ENCODE results near the gene ITGAL. TPM values are rescaled to one million over a fixed set of nuclear protein-coding genes. Genes with fewer than 3 reads are reported as not detected.
A peak's percentile ranks its signal among the peaks of the same experiment; 100 is the strongest.

ITGAL gene
- total and polyA plus RNA-seq, 2 of the 8 experiments (the other 6 are each of a cell fraction or from before 2014, with no cell fraction given), result not detected

DNA sequence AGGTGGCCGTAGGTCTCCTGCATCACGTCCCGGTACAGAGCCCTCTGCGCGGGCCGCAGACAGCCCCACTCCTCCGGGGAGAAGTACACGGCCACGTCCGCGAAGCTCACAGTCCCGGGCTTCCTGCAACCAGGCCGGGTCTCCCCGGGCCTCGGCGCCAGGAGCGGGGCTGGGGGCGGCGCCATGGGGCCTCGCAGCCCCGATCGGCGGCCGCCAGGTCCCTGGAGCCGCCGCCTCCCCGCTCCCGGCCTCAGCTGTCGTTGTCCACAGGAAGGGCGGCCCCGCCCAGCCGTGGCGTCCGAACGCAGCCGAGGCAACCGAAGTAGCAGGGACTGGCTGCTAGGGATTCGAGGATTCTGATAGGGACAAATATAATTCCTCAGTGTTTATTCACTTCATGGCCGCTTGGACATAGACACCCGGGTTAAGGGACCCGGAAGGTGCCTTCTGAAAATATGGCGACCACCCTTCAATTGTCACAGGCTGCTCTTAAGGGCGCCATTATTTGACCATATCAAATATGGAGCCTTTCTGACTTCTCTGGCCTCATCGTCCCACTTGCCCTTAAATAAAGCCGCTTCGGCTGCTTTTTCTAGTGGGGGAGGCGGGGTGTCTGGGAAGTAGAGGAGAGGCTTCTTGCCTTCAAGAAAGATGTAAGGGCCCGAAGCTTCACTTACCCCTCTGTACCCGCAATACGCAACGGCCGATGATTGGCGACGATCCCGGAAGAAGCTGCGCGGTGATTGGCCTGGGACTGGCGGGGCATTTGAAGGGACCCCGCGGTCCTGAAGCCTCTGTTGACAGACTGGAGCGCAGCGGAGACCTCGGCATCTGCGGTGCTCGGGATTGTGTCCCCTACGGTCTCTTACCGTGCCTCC, 99.1 kb downstream of the ITGAL start, which contains the start of gene ZNF688 (continued):
- peak; percentile 31; the same call in 1 of the 2 replicates for TF ChIP-seq TBP (IDR thresholded peaks at IDR 0.05; ENCODE audit: low read depth, low read length)
- TF ChIP-seq KDM5A (IDR thresholded peaks at IDR 0.05; ENCODE audit: low read length), result no peak
- TF ChIP-seq EP300 (IDR thresholded peaks at IDR 0.05; ENCODE audit: borderline replicate concordance in 1 of 2, low read depth in 2 of 2, low read length in 2 of 2), result no peak
- no peak for TF ChIP-seq SRF (IDR thresholded peaks at IDR 0.05; ENCODE audit: low read depth, low read length)
- peak; percentile 90 for TF ChIP-seq SP1 (IDR thresholded peaks at IDR 0.05; ENCODE audit: low read depth, low read length)
- 0 out of 2 replicates have a peak, but pooled peaks have one; percentile 5 for TF ChIP-seq MAX (IDR thresholded peaks at IDR 0.05)
- no peak for TF ChIP-seq SP2 (IDR thresholded peaks at IDR 0.05; ENCODE audit: low read length)
- TF ChIP-seq TAF7 (optimal IDR thresholded peaks at IDR 0.05; ENCODE audit: borderline replicate concordance, low read depth, low read length), result no peak
- TF ChIP-seq CHD1 (IDR thresholded peaks at IDR 0.05; ENCODE audit: low read depth, low read length), result no peak
- peak; percentile 81 for TF ChIP-seq CHD2 (IDR thresholded peaks at IDR 0.05; ENCODE audit: low read length)
- peak; percentile 99 for TF ChIP-seq YY1 (IDR thresholded peaks at IDR 0.05; ENCODE audit: low read depth, low read length)
- no peak for TF ChIP-seq GTF2F1 (IDR thresholded peaks at IDR 0.05; ENCODE audit: borderline replicate concordance, low read depth, low read length)
- no peak; the same call in 1 of the 2 replicates for TF ChIP-seq E2F6 (IDR thresholded peaks at IDR 0.05)
